ENCODE measurements around the gene DUSP19. TPM values are rescaled to one million over a fixed set of nuclear protein-coding genes. Genes with fewer than 3 reads are reported as not detected.

Gene DUSP19
- total RNA-seq, 1 experiment from 2014 or later, result 1.9 TPM

DNA sequence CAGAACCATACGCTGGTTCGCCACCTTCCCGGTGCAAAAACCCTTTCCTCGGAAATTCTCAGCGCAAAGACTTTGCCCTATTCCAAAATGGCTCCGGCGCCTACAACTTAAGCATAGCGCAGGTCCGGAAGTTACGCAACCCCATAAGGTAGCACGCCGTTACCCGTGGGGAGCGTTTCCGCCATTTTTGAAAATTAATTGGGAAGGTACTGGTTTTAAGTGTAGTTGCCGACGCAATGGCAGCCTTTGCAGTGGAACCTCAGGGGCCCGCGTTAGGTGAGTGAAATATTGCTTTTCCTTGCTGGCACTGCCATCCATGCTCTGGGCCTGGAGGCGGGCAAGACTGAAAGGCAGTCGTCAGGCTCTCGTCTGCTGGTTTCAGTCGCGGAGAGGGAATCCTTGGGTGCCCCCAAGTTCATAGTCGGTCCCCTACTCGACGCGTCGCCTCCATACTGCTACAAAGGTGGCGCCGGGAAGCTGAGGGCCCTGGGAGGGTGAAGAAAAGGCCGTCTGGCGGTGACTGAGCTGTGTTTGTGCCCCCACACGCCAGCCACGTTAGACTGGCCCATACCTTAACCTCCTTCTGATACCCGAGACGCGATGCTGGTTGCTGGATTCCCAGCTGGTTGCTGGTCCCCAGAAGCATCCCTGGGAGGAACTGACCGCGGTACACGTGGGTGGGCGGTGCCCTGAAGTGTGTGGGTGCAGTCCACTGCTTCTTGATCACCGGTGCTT, 45.8 kb downstream of the DUSP19 start, which contains the start of gene NUP35:
TSS of gene NUP35 (plus strand) at position 222 of the 735 bp plus-strand sequence. CDS start at position 237, 15 bp downstream.
- DNase-seq (ENCODE audit: low read depth), result peak; percentile 89

GRCh38 chr2:183124957-183125255, 46.4 kb downstream of the DUSP19 start:
- DNase-seq (ENCODE audit: low read depth), result no peak

GRCh38 chr2:183125659-183126341, 47.3 kb downstream of the DUSP19 start:
- DNase-seq (ENCODE audit: low read depth), result peak; percentile 4

- DNase-seq (ENCODE audit: low read depth), result no peak
These were observed 48.1 kb downstream of the DUSP19 start for GRCh38 chr2:183126635-183127034.

- DNase-seq (ENCODE audit: low read depth), result no peak
These were observed 55.5 kb downstream of the DUSP19 start for GRCh38 chr2:183134016-183134415.

DNA sequence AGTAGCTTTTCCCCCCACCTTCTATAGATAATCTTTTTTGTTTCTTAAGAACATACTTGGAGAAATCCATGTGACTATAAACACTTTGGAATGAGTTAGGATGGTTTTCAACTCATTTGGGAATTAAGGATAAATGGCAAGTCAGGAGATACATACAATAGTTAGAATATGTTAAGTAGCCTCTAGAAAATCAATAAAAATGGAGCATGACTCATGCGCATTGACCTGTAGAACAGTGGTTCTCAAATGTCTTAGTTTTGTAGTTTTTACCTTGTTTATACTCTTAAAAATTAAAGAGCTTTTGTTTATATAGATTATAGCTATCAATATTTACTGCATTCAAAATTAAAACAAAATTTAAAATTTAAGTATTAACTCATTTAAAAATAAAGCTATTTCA, 70.4 kb downstream of the DUSP19 start:
- no peak for DNase-seq (ENCODE audit: low read depth)

DNA sequence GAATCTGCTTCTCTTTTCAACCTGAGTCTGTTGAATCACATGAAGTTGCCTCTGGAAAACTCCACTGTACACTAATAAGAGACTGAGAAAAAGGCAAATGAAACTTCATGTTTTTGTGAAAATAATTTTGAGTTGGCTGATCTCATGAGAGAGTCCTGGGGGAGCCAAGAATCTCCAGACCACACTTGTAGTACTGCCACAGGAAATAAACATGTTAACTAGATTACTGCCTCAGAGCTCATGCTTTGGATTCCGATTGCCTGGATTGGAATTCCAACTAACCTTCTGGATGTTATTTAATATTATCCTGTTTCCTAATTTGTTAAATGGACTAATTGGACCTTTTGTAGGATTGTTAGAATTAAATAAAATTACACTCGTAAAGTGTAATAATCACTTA, 70.9 kb downstream of the DUSP19 start:
- no peak for DNase-seq (ENCODE audit: low read depth)

Other genes with a start within 250 kb of the DUSP19 start
- gene FRZB, start 212.1 kb upstream of the DUSP19 start, total RNA-seq (2014; rRNA removed; shearing (Covaris generic)), result not detected in 2 replicates
- 75.5 and 76.1 TPM in 2 replicates for gene NCKAP1, start 40.3 kb upstream of the DUSP19 start, total RNA-seq (2014; rRNA removed; shearing (Covaris generic))
- 43.3 and 49.0 TPM in 2 replicates for gene NUP35, start 45.7 kb downstream of the DUSP19 start, total RNA-seq (2014; rRNA removed; shearing (Covaris generic))

Data from Daoy (cell line).